Measurements from ENCODE around the gene ATP6V0A1.

The ATP6V0A1 gene

GRCh38 chr17:42517516-42517915, 58.8 kb downstream of the ATP6V0A1 start:
- TF ChIP-seq CTCF (IDR thresholded peaks at IDR 0.05; ENCODE audit: extremely low read depth, insufficient read depth, missing control alignments), result peak; percentile 93
- peak; percentile 80 for DNase-seq (ENCODE audit: low spot score)
- in situ Hi-C loops (cut with MboI; ENCODE audit: low pct_unique_long_range_greater_than_20kb, low sequenced_read_pairs, unreplicated experiment), result loop anchor here (25.0 kb wide), 1 partner anchor 205 kb away; no protein-coding TSS in a partner anchor

- no peak for DNase-seq (ENCODE audit: low spot score)
- TF ChIP-seq CTCF (IDR thresholded peaks at IDR 0.05; ENCODE audit: extremely low read depth, insufficient read depth, missing control alignments), result no peak
- in situ Hi-C loops (cut with MboI; ENCODE audit: low pct_unique_long_range_greater_than_20kb, low sequenced_read_pairs, unreplicated experiment), result loop anchor here (25.0 kb wide), 1 partner anchor 206 kb away; no protein-coding TSS in a partner anchor
These were observed 59.5 kb downstream of the ATP6V0A1 start for GRCh38 chr17:42518046-42518754.

GRCh38 chr17:42518755-42519545, 60.3 kb downstream of the ATP6V0A1 start:
- in situ Hi-C loops (cut with MboI; ENCODE audit: low pct_unique_long_range_greater_than_20kb, low sequenced_read_pairs, unreplicated experiment), result loop anchor here (25.0 kb wide), 1 partner anchor 207 kb away; no protein-coding TSS in a partner anchor
- no peak for DNase-seq (ENCODE audit: low spot score)
- TF ChIP-seq CTCF (IDR thresholded peaks at IDR 0.05; ENCODE audit: extremely low read depth, insufficient read depth, missing control alignments), result no peak

- TF ChIP-seq CTCF (IDR thresholded peaks at IDR 0.05; ENCODE audit: extremely low read depth, insufficient read depth, missing control alignments), result no peak
- in situ Hi-C loops (cut with MboI; ENCODE audit: low pct_unique_long_range_greater_than_20kb, low sequenced_read_pairs, unreplicated experiment), result loop anchor here (25.0 kb wide), 1 partner anchor 208 kb away; no protein-coding TSS in a partner anchor
- DNase-seq (ENCODE audit: low spot score), result no peak
These were observed 61.1 kb downstream of the ATP6V0A1 start for GRCh38 chr17:42519546-42520491.

- TF ChIP-seq CTCF (IDR thresholded peaks at IDR 0.05; ENCODE audit: extremely low read depth, insufficient read depth, missing control alignments), result peak; percentile 28
- no peak for DNase-seq (ENCODE audit: low spot score)
- in situ Hi-C loops (cut with MboI; ENCODE audit: low pct_unique_long_range_greater_than_20kb, low sequenced_read_pairs, unreplicated experiment), result loop anchor here (25.0 kb wide), 1 partner anchor 208 kb away; no protein-coding TSS in a partner anchor
These were observed 61.9 kb downstream of the ATP6V0A1 start for GRCh38 chr17:42520540-42520951.

- DNase-seq (ENCODE audit: low spot score), result no peak
- in situ Hi-C loops (cut with MboI; ENCODE audit: low pct_unique_long_range_greater_than_20kb, low sequenced_read_pairs, unreplicated experiment), result loop anchor here (25.0 kb wide), 1 partner anchor 209 kb away; no protein-coding TSS in a partner anchor
- TF ChIP-seq CTCF (IDR thresholded peaks at IDR 0.05; ENCODE audit: extremely low read depth, insufficient read depth, missing control alignments), result no peak
These were observed 62.4 kb downstream of the ATP6V0A1 start for GRCh38 chr17:42521036-42521435.

All from GM13977 (cell line).